GM19395 (cell line): Measurements from ENCODE around the gene EIF3A.
"Not testable (repeated sequence)": the region's sequence is repeated elsewhere in the genome, so short reads cannot be mapped to it uniquely, and the experiment has no call there.

Experiments
- ATAC-seq: cut with Tn5 transposase; IDR thresholded peaks from one replicate; pipeline ENCODE4 v1.9.1; 2021; ENCODE audit warnings: mild to moderate bottlenecking, moderate library complexity; ENCODE audit not compliant: unreplicated experiment

EIF3A gene

DNA sequence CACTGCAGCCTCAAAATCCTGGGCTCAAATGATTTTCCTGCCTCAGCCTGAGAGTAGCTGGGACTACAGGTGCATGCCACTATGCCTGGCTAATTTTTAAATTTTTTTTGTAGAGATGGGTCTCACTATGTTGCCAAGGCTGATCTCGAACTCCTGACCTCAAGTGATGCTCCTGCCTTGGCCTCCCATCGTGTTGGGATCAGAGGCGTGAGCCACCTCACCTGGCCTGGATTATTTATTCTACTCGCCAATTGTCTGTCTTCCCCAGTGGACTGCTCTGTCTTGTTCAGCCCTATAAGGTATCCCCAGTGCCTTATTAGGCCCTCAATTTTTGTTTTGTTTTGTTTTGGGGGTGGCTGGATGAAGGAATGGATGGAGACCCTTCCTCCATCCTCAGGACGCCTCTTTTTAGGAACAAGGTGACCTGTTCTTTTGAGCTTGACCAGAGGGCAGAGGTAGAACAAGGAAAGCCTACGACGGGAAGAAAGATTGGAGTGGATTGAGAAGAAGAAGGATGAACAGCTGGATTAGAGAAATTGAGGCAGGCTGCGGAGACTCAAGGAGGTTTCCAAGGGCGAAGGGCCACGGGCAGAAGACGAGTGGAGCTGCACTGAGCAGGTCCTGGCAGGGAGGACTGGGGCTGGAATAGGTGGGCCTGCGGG lies 22.8 kb upstream of the EIF3A start:
- ATAC-seq, result no peak

DNA sequence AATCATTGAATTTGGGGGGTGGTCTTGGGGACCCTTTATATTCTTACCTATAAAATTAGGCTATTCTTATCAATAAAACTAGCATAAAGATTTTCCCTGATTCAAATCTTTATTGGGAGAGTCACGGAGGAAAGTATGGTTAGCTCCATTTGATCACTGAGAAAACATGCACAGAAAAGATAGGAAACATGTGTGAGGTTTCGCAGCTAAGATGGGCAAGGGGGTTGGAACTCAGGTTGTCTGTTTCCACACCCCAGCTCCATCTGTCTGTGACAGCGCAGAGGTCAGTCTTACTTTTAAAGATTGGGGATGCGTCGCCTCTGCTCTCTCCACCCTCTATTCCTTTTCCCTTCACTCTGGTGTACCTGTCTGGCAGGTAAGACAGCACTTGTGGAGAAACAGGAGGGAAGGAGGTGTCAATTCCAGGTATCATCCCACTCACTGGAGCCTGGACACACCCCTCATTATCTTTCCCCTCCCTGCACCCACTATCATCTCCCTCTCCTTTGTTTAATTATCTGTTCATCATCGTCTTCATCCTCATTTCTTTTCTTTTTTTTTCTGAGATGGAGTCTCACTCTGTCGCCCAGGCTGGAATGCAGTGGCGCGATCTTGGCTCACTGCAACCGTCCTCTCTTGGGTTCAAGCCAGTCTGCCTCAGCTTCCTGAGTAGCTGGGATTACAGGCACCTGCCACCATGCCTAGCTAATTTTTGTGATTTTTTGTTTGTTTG lies 20.9 kb upstream of the EIF3A start:
- ATAC-seq, result no peak

DNA sequence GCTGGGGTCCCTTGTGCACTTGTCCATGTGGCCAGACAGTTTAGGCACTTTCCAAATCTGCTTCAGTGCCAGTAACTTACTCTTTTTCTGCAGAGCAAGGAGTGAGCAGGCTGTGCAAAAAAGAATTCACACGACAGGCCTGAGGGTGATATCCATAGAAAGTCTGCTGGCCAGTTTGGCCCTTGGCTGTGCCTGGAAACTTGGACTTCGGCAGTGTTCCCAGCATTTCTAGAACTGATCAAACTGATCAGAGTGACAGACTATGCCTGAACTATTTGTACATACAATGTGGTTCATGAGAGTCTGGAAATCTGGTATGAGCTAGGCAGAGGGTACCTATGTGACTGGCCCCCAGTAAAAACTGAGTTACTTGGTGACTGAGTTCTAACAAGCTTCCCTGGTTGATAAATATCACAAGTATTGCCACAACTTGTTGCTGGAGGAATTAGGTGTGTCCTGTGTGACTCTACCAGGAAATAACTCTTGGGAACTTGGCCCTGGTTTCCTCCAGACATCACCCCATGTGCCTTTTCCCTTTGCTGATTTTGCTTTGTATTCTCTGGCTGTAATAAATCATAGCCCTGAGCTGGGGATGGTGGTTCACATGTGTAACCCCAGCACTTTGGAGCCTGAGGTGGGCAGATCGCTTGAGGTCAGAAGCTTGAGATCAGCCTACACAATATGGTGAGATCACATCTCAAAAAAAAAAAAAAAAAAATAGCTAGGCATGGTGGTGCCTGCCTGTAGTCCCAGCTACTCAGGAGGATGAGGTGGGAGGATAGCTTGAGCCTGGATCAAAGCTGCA lies 20.0 kb upstream of the EIF3A start:
- no peak for ATAC-seq

GRCh38 chr10:119098576-119098975 lies 18.0 kb upstream of the EIF3A start:
- no peak for ATAC-seq

- ATAC-seq, result not testable (repeated sequence)
Measured at GRCh38 chr10:119096641-119097415, 16.2 kb upstream of the EIF3A start.

DNA sequence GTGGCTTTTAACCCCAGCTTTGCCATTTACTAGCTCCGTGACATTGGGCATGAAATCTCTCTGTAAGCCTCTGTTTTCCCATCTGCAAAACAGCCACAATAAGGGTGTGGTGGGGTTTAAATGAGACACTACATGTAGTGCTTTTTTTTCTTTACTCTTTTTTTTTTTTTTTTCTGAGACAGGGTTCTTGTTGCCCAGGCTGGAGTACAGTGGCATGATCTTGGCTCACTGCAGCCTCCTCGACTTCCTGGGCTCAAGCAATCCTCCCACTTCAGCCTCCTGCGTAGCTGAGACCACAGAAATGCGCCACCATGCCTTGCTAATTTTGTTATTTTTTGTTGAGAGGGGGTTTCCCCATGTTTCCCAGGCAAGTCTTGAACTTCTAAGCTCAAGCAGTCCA lies 15.0 kb upstream of the EIF3A start:
- no peak for ATAC-seq

GRCh38 chr10:119090968-119091367 lies 10.4 kb upstream of the EIF3A start:
- no peak for ATAC-seq

DNA sequence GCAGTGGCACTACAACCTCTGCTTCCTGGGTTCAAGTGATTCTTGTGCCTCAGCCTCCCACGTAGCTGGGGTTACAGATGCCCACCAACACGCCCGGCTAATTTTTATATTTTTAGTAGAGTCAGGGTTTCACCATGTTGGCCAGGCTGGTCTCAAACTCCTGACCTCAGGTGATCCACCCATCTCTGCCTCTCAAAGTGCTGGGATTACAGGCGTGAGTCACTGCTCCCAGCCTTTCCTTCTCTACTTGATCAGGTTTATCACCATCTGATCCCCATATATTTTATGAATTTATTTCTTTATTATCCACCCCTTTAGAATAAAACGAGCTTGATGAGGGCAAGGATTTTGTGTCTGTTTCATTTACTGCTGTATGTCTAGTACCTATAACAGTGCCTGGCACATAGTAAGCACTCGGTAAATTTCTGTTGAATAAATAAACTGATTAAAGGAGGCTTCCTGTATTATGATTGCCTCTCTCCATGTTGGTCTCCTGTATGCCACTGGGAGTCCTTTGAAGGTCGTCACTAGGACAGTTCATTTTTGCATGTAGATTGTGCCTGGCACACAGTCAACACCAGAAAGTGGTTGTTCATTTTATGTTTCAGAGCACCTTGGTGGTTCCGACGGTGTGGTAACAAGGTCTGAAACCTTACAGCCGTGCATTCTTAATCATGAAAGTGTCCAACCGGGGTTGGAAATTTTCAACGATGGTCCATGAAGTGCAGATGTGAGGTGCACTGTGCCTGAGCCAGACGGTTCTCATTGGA lies 9.6 kb upstream of the EIF3A start:
- no peak for ATAC-seq

- no peak for ATAC-seq
Measured at GRCh38 chr10:119087271-119087882, 6.8 kb upstream of the EIF3A start.

DNA sequence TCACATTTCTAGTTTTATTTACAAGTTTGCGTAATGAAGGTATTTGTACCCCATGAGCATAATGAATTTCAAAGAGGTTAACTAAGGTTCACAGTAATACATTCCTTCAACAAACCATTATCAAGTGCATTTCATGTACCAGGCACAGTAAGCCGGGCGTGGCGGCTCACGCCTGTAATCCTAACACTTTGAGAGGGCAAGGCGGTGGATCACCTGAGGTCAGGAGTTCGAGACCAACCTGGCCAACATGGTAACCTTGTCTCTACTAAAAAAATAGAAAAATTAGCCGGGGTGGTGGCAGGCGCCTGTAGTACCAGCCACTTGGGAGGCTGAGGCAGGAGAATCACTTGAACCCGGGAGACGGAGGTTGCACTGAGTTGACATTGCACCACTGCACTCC lies 4.3 kb upstream of the EIF3A start:
- no peak for ATAC-seq

GRCh38 chr10:119079599-119080520 lies 757 bp downstream of the EIF3A start:
- ATAC-seq, result peak; percentile 62

DNA sequence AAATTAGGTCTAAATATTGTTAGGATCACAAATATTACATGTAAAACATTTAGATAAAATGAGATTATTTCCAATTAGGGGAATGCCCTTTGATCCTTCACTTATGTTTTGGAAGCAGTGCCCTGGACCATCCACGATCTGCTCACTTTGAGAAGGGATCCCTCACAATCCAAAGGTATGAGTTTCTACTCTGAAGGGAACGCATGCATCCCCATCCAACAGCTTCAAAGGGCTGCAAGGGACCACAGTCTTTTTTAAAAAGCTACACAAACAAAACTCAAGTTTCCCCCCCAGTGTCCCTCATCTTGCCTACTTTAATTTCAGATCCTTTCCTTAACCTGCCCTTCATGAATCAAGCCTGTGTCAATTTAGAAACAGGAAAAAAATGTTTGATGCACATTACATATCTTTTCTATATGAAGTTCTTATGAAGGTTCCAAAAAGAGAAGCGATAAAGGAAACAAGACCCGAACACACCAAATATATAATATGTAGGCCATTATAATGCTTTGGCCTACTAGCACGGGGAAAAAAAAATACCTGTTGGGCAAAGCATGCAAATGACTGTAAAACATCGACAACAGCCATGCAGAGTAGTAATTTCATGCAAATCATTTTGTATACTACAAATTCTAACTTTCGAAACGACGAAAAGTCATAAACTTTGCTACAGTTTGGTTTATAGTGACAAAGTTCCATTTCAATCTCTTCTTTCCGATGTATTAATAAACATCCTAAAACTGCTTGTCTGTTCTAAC lies 2.0 kb downstream of the EIF3A start:
- no peak for ATAC-seq

DNA sequence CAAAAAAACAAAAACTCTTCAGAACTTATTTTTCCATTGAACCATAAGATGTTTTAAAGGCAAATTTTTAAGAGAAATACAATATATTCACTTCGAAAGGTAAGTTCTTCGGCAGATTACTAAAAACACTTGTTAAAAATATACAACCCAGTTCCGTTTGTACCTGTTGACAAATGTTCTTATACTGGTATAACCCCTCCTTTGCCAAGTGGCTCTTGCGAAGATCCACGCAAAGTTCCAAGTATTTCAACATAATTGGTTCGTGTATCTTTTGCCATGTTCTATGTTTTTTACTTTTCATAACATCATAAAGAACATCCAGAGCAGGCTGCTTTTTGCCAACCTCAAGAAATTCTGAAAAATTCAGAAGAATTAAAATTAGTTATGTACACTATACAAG lies 7.0 kb downstream of the EIF3A start:
- ATAC-seq, result no peak

DNA sequence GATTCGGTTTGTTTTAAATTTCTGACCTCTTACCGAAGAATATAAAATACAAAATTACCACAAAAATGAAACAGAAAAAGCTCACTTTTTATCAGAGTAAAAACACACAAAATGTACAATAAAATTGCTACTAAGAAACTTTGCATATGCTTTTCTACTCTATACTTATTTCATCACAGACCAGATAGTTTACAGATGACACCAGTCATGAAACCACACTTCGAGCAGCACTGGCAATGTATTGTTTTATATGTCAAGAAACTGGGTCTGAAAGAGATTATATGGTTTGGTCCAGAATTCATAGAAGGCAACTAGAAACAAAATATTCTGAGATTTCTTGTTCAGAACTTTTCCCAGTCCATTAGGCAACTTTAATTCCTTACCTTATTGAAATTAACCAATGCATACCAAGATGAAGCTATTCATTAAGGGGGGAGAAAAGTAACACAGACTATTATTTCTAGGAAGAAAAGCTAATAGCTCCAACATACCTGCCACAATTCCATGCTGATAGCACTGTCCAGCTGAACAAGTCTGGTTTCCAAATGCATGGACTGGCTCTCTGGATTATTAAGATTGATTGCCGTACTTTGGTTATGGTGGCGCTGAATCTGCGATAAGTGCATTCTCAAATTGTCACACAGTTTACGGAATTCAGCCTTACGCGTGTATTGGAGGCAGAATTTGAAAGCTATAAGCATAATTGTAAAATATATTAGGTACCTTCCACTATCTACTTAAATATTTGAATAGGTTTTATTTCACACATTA lies 10.0 kb downstream of the EIF3A start:
- ATAC-seq, result no peak

GRCh38 chr10:119061926-119062325 lies 18.7 kb downstream of the EIF3A start:
- ATAC-seq, result no peak

DNA sequence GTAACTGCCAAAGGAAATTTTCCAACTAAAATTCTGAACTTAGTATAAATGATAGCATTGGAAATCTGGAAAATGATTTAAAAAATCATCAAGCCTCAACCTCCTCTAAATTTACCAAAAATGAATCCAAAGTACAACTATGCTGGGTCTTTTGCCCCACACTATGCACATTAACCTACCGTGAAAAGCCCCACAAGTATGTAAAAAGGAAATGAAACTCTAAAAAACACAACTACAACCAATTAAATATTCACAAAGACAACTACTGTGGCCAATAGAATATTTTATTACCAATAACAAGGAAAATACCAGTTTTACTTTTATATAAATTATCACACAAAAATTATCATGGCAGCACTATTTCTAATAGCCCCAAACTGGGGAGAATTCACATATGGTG lies 19.3 kb downstream of the EIF3A start:
- no peak for ATAC-seq

GRCh38 chr10:119060107-119060506 lies 20.5 kb downstream of the EIF3A start:
- ATAC-seq, result no peak
